ENCODE measurements around the gene CABLES2.

Gene CABLES2

GRCh38 chr20:62405108-62405980 is 1.7 kb downstream of the CABLES2 start:
- DNase-seq (ENCODE audit: low spot score) = peak; percentile 65

- DNase-seq (ENCODE audit: low spot score) = no peak
These were observed 2.4 kb downstream of the CABLES2 start for GRCh38 chr20:62404761-62405107.

GRCh38 chr20:62404112-62404665 is 2.9 kb downstream of the CABLES2 start:
- no peak for DNase-seq (ENCODE audit: low spot score)

GRCh38 chr20:62403331-62403730 is 3.8 kb downstream of the CABLES2 start:
- no peak for DNase-seq (ENCODE audit: low spot score)

GRCh38 chr20:62402456-62403150 is 4.5 kb downstream of the CABLES2 start:
- DNase-seq (ENCODE audit: low spot score) = no peak

- peak; percentile 51 for DNase-seq (ENCODE audit: low spot score)
These were observed 5.7 kb downstream of the CABLES2 start for GRCh38 chr20:62401331-62401779.

GRCh38 chr20:62400541-62400940 is 6.5 kb downstream of the CABLES2 start:
- DNase-seq (ENCODE audit: low spot score) = no peak

- no peak for DNase-seq (ENCODE audit: low spot score)
These were observed 7.1 kb downstream of the CABLES2 start for GRCh38 chr20:62400021-62400420.

- no peak for DNase-seq (ENCODE audit: low spot score)
These were observed 8.8 kb downstream of the CABLES2 start for GRCh38 chr20:62398120-62398821.

GRCh38 chr20:62396367-62397239 is 10.5 kb downstream of the CABLES2 start:
- DNase-seq (ENCODE audit: low spot score) = no peak

GRCh38 chr20:62395311-62396242 is 11.5 kb downstream of the CABLES2 start:
- DNase-seq (ENCODE audit: low spot score) = no peak

GRCh38 chr20:62394248-62395245 is 12.5 kb downstream of the CABLES2 start:
- no peak for DNase-seq (ENCODE audit: low spot score)

GRCh38 chr20:62393830-62394229 is 13.3 kb downstream of the CABLES2 start:
- no peak for DNase-seq (ENCODE audit: low spot score)

- DNase-seq (ENCODE audit: low spot score) = no peak
These were observed 13.8 kb downstream of the CABLES2 start for GRCh38 chr20:62393335-62393665.

- DNase-seq (ENCODE audit: low spot score) = no peak
These were observed 14.3 kb downstream of the CABLES2 start for GRCh38 chr20:62392621-62393334.

- DNase-seq (ENCODE audit: low spot score) = no peak
These were observed 15.0 kb downstream of the CABLES2 start for GRCh38 chr20:62392077-62392418.

GRCh38 chr20:62391165-62392076 is 15.7 kb downstream of the CABLES2 start:
- DNase-seq (ENCODE audit: low spot score) = no peak
